NCI-H2029 treated with DMSO at 0.1 percent for 48 hours (cell line): ENCODE data around the gene PDZRN3.

Experiments used
- DNase-seq: peaks from one replicate; lab custom pipeline; 2025; lab: John Stamatoyannopoulos, UW

The PDZRN3 gene

DNA sequence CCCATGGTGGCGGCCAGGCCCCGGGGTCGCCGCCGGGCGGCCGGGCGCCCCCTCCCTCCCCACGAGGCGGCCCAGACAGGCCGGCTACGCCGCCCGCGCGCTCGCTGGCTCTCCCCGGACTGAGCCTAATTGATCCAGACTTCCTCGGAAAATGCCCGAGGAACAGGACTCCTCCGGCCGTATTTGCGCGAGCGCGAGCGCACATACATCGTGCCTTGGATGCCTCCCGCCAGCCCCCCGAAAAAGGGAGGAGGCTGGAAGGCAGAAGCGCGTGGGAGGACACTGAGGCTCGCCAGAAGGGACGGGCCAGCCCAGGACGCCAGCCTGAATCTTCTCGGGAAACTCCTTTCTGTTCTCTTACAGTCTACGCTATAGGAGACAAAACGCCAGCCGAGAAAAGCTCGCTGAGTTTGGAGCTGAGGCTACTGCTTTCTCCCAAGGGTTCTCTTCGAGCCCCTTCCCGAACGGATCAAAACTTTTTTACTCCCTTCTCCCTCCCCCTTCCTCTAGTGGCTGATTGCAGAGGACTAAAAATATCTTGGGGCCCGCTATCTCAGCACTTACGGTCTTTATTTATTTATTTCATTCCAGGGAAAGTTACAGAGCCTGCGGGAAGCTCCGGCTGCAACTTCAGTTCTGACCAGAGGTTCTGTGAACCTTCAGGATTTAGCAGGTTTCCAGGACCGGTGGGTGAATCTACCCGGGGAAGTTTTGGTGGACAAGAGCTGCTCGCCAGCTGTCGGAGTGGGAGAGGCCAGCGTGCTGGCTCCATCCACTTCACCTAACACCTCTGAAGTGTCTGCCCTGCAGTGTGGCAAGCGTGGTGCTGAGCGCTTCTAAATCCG is at the start of gene PDZRN3:
PDZRN3 (minus strand) TSS at position 121 of the 845 bp plus-strand sequence.
- no peak for DNase-seq

DNA sequence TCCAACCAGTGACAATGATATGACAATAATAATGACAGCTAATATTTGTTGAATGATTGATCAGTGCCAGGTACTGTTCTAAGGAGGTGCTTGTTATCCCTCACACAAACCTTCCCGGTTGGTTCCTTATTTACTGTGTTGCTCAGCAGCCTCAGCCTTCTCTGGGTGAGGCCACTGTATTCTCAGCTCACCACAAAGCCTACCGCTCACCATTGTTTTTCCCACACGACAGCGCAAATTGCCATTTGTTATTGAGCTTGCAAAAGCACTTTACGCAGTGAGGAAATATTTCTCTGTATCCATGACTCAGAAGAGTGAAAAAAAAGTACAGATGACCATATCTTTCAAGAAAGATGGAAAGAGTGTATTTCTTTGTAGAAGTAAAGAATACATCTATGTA is 49.5 kb upstream of the PDZRN3 start:
- no peak for DNase-seq

DNA sequence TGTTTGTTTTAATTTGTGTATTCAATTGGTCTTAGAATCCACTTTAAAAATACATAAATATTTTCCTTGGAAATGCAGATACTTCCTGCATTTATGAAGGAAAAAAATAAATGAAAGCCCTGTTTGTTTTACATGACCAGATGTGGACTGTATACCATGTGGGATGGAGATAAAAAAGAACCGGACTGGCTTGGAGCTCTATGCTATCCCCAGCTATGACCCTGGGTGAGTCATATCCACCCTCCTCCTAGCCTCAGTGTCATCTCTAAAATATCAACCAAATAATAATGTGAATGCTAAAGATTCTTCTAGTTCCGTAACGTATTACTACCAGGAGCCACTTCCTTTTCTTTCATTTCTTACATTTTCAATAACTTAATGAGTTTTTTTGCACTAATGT is 44.5 kb upstream of the PDZRN3 start:
- no peak for DNase-seq

GRCh38 chr3:73668391-73668790 is 43.6 kb upstream of the PDZRN3 start:
- no peak for DNase-seq

DNA sequence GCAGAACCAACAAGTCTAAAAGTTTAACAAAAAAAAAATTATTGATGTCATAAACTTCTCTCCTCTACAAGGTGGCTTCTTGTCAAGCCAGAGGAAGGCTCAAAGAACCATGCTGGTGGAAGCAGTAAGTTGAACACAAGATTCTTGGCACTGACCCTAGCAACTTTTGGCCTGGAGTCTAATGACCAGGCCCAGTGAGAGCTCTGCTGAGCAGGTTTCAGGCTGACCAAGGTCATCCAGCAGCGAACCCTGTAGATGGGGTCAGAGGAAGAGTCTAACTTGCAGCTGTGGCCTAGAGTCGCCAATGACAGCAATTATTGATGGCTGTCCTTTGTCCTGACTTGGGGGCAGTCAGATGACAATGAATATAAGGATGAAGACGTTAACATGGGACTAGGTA is 43.1 kb upstream of the PDZRN3 start:
- DNase-seq, result no peak

- DNase-seq, result no peak
Observed at GRCh38 chr3:73665286-73665685, 40.5 kb upstream of the PDZRN3 start.

GRCh38 chr3:73664389-73664788 is 39.6 kb upstream of the PDZRN3 start:
- DNase-seq, result no peak

GRCh38 chr3:73663495-73663894 is 38.8 kb upstream of the PDZRN3 start:
- no peak for DNase-seq

DNA sequence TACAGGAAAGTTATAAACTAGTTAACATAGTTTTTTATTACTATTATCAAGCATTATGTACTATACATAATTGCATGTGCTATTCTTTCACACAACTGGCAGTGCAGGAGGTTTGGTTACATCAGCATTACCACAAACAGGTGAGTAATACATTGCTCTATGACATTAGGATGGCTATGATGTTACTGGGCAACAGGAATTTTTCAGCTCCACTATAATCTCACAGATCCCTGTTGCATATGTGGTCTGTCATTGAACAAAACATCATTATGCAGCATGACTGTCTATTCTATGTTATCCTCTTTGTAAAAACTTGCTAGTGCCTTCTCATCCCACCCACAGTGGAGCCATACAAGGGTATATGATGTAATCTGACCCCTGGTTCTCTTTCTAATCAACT is 36.5 kb upstream of the PDZRN3 start:
- DNase-seq, result no peak

DNA sequence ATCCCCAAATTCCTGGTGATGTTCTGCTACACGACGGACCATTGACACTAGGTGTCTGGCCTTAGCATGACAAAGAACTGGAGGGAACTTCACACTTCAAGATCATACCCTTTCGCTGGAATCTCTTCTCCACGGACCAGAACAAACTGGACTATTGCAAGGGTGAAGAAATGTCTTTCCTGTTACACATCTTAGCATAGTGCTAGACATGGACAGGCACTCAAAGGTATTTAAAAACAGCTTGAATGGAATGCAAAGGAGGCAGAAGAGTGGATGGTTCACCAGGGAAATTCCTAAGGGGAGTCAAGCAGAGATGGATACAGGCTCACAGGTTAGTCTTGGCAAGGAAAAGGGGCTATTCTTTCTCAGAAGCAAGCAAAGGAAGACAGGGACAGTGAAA is 33.5 kb upstream of the PDZRN3 start:
- DNase-seq, result no peak

DNA sequence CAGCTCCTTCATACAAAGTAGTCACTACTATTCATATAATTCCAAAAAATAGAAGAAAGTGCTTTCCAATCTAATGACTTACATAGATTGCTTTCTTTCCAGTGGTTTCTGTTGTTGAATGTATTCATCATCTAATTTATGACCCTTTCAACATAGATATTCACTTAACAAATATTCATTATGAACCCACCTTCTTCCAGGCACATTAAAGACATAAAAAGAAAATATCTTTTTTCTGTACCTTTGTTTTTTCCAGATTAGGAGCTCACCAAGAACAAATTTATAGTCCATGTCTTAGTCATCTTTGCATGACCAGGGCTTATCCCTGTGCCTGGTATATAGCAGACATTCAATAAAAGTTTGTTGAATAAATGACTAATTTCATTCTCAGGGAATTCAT is 32.4 kb upstream of the PDZRN3 start:
- DNase-seq, result no peak

GRCh38 chr3:73656241-73656890 is 31.6 kb upstream of the PDZRN3 start:
- DNase-seq, result no peak

DNA sequence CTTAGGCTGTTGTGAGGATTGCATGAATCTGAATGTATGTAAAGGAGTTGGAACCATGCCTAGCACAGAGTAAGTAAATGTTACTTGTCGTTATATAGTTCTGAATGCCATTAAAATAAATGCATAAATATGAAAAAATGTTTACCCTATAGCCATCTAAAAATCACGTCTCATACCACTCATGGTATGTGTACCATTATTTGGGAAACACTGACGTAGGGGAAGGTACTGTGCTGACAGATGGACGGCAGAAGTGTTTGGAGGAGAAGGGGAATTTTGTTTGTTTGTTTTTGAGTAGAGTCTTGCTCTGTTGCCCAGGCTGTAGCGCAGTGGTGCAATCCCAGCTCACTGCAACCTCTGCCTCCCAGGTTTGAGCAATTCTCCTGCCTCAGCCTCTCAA is 30.5 kb upstream of the PDZRN3 start:
- no peak for DNase-seq

GRCh38 chr3:73653877-73654276 is 29.1 kb upstream of the PDZRN3 start:
- DNase-seq, result no peak

DNA sequence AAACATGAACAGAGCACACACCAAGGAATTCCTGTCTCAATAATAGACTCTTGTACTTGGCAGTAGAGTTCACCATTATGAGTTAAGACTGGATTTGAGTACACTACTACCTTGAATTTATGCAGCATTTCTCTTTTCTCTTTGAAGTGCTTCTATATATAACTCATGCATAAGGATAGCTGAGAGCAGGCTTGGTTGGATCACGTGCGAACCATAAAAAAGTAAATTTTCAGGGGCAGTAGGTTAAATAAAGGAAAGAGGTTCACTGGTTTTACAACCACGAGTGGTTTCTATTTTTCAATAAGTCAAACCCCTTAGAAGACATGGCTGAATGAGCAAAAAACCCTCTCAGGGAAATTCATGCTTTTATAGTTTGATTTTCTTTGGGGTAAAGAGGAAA is 28.6 kb upstream of the PDZRN3 start:
- DNase-seq, result no peak

GRCh38 chr3:73652896-73653295 is 28.2 kb upstream of the PDZRN3 start:
- DNase-seq, result no peak

GRCh38 chr3:73637042-73637441 is 12.3 kb upstream of the PDZRN3 start:
- no peak for DNase-seq

- DNase-seq, result no peak
Observed at GRCh38 chr3:73635254-73635653, 10.5 kb upstream of the PDZRN3 start.

DNA sequence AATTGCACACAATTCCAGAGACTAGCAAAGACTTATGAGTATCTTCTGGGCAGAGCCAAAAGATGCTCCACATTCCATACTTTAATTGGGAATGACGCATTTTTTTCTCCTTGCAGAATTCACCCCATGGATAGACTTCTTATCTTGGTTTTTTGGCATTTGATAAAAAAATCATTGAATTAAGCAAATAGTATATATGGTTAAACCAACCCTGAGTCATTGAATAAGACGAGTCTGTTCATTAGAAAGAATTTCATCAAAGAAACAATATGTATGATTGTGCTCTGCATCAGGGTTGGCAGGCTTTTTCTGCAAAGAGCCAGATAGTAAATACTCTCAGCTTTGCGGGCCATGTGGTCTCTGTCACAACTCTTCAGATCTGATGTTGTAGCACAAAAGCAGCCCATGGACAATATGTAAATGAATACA is 9.2 kb upstream of the PDZRN3 start:
- no peak for DNase-seq

DNA sequence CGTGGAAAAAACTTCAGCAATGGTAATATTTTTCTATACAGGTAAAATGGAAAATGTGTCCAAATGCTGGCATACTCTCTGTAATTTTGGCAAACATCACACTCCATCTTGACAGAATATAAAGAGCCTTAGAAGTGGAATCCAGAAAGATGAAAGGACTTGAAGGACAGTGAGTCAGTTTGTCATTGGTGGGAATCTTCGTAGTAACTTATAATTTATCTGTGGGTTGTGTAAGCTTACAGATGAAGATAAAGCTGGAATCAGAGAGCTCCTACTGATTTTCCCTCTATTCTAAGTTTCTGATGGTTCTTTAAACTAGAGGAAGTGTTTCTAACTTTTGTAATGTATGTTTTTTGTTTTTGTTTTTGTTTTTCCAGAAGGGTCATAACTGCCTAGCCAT is 8.7 kb upstream of the PDZRN3 start:
- DNase-seq, result no peak

DNA sequence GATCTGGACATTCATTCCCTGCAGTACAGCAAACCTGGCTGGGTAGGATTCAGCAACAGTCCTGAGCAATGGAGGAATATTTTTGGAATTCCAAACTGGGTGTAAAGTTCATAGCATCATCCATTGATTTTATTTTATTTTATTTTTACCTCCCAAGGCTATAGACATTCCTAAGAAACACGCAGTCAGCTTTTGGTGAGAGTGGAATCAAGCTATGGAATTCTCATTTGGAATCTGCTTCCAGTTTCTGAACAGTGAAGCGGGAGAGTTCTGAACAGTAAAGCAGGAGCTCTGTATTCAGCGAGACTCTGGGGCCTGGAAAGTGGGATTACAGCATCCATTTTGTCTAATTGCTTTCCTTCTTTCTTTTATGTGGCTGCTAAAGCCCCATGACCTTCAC is 1.4 kb upstream of the PDZRN3 start:
- no peak for DNase-seq

DNA sequence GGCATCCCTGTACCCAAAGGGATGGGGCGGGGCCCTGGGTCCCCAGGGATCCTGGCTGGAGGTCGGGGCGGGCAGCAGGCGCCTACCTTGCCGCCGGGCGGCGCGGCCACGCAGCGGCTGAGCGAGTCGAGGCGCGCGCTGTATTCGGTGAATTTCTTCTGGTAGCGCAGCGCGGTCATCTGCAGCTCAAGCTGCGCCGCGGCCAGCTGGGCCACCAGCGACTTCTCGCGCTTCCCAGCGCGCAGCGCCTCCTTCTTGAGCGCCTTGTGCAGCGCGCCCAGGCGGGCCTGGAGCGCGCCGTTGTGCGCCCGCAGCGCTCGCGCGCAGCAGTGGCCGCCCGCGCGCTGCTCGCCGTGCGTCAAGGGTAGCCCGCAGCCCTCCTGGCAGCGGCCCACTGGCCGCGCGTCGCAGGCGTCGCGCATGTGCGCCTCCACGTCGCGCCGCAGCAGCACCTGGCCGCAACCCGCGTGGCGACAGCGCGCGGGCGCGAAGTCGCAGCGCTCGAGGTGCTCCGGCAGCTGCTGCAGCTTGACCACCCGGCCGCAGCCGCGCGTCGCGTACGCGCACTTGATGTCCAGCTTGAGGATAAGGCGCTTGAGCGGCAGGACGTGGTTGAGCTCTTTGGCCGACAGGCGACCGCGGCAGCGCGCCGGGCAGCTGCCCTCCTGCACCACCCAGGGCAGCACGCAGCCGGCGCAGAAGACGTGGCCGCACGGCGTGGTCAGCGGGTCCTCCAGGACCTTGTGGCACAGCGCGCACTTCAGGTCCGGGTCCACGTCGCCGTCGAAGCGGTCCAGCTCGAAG is 522 bp downstream of the PDZRN3 start:
- no peak for DNase-seq

DNA sequence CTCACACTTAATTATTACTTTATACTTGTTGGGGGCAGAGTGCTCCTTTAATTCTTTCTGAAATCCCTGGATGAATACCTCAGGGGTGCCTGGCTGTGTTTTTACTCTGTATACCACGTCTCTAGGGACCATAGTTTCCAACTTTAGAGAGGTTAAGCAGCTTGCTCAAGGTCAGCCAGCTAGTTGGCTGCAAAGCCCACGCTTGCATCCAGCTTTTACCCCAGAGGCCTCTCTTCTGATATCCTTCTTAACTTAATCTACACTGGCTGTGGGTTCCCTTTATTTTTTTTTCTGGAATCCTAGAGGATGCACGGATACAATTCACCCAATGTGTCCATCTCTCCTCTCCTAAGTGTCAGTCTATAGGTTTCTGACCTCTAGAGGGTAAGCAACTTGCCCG is 1.4 kb downstream of the PDZRN3 start:
- DNase-seq, result no peak
